ENCODE measurements around the gene TOR1AIP2.

Gene TOR1AIP2

DNA sequence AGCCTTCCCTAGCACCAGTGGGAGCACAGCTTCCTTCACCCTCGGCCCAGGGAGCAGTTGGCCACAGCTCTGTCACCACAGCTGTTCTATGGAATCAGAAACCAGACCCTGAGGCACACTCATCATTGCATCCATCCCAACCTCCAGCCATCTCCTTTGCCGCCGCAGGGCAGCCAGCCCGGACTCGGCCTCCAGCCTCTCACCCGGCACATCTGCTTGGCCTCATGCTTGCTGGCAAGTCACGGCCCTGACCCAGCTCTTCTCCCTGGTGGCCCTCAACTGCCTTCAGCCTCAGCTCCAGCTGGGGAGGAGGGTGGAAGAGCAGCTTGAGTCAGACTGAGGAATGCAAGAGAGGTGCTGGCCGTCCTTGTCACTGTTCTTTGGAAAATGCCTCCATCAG lies 59.8 kb downstream of the TOR1AIP2 start:
- H3F3A ChIP-seq (ENCODE audit: insufficient read depth) = no peaks in the 10 kb centered on the region
- H3K79me2 ChIP-seq (ENCODE audit: insufficient read depth, low read length) = no peaks in the 10 kb centered on the region
- H3K36me3 ChIP-seq (ENCODE audit: low read length) = no peaks in the 10 kb centered on the region
- no peak overlapping the region for H3K4me3 ChIP-seq (ENCODE audit: insufficient read depth, low read length, poor library complexity, severe bottlenecking)
- H3K4me2 ChIP-seq (ENCODE audit: low read depth, low read length, poor library complexity, severe bottlenecking) = no peak overlapping the region
- no peaks in the 10 kb centered on the region for H4K20me1 ChIP-seq (ENCODE audit: low read depth, low read length)
- H3K27me3 ChIP-seq (ENCODE audit: low read length) = no peaks in the 10 kb centered on the region
- no peak overlapping the region for H3K27ac ChIP-seq (ENCODE audit: low read depth, low read length)
- no peaks in the 10 kb centered on the region for H3K9me2 ChIP-seq (replicated peaks; ENCODE audit: insufficient read depth, low read length)
- H3K9ac ChIP-seq (ENCODE audit: low read length) = no peak overlapping the region
- no peak overlapping the region for H2AFZ ChIP-seq (ENCODE audit: low read depth, low read length, severe bottlenecking)
- no peaks in the 10 kb centered on the region for H3K9me3 ChIP-seq (ENCODE audit: insufficient read depth, low read length)
- TF ChIP-seq, protein P1, sequence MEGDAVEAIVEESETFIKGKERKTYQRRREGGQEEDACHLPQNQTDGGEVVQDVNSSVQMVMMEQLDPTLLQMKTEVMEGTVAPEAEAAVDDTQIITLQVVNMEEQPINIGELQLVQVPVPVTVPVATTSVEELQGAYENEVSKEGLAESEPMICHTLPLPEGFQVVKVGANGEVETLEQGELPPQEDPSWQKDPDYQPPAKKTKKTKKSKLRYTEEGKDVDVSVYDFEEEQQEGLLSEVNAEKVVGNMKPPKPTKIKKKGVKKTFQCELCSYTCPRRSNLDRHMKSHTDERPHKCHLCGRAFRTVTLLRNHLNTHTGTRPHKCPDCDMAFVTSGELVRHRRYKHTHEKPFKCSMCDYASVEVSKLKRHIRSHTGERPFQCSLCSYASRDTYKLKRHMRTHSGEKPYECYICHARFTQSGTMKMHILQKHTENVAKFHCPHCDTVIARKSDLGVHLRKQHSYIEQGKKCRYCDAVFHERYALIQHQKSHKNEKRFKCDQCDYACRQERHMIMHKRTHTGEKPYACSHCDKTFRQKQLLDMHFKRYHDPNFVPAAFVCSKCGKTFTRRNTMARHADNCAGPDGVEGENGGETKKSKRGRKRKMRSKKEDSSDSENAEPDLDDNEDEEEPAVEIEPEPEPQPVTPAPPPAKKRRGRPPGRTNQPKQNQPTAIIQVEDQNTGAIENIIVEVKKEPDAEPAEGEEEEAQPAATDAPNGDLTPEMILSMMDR (IDR thresholded peaks at IDR 0.05; ENCODE audit: insufficient read depth, low read length, poor library complexity, severe bottlenecking) = no peak
- TF ChIP-seq EZH2phosphoT487 (conservative IDR thresholded peaks at IDR 0.05; ENCODE audit: low read length) = no peak

GRCh38 chr1:179817056-179817455 lies 60.5 kb downstream of the TOR1AIP2 start:
- Histone ChIP-seq H4K20me1 (ENCODE audit: low read depth, low read length) (no peaks in the 10 kb centered on the region), H3K9me2 (replicated peaks; ENCODE audit: insufficient read depth, low read length) (no peaks in the 10 kb centered on the region), H3K9me3 (ENCODE audit: insufficient read depth, low read length) (no peaks in the 10 kb centered on the region), H2AFZ (ENCODE audit: low read depth, low read length, severe bottlenecking) (no peak overlapping the region), H3K4me3 (ENCODE audit: insufficient read depth, low read length, poor library complexity, severe bottlenecking) (no peak overlapping the region), H3K79me2 (ENCODE audit: insufficient read depth, low read length) (no peaks in the 10 kb centered on the region), H3K36me3 (ENCODE audit: low read length) (no peaks in the 10 kb centered on the region), H3K27ac (ENCODE audit: low read depth, low read length) (no peak overlapping the region), H3K4me2 (ENCODE audit: low read depth, low read length, poor library complexity, severe bottlenecking) (no peak overlapping the region), H3K27me3 (ENCODE audit: low read length) (no peaks in the 10 kb centered on the region), H3K9ac (ENCODE audit: low read length) (no peak overlapping the region), H3F3A (ENCODE audit: insufficient read depth) (no peaks in the 10 kb centered on the region)
- TF ChIP-seq EZH2phosphoT487 (conservative IDR thresholded peaks at IDR 0.05; ENCODE audit: low read length) = no peak
- TF ChIP-seq, protein P1 (IDR thresholded peaks at IDR 0.05; ENCODE audit: insufficient read depth, low read length, poor library complexity, severe bottlenecking) = no peak

DNA sequence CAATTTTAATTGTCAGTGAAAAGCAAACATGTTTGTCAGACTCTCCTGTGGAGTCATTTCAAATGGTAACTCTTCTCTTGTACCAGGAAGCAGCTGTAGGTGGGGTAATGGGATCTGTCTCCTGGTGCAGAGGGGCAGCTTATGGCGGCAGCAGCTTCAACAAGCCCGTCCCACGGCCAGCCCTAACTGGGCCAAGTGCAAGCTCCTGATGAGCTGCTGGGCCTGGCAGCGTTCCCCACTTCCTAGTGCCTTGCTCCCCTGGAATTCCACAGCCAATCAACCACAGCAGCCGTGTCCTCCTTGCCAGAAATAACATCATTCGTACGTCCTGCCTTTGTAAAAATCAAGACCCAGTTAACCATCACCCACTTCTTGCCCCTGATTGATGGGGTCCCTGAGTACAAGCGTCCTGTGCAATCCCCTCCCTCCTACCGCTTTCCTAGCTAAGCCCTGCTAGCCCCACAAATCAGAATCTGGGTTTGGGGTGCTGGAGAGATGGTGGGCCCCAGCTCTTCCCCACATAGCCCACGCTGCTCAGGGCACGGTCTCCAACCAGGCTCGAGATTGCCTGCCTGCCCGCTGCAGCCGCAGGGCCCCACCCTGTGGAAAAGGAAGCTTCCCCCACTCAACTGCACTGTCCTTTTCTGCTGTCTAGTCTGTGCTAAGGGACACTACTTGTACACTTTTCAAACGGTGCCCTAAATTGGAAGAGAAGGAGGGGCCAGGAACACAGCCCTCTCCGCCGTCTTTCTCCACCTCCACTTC lies 61.2 kb downstream of the TOR1AIP2 start:
- Histone ChIP-seq H3K27ac (ENCODE audit: low read depth, low read length) (no peak overlapping the region), H3K4me2 (ENCODE audit: low read depth, low read length, poor library complexity, severe bottlenecking) (no peak overlapping the region), H3K9ac (ENCODE audit: low read length) (no peak overlapping the region), H3K9me2 (replicated peaks; ENCODE audit: insufficient read depth, low read length) (no peaks in the 10 kb centered on the region), H3K9me3 (ENCODE audit: insufficient read depth, low read length) (no peaks in the 10 kb centered on the region), H4K20me1 (ENCODE audit: low read depth, low read length) (no peaks in the 10 kb centered on the region), H2AFZ (ENCODE audit: low read depth, low read length, severe bottlenecking) (no peak overlapping the region), H3F3A (ENCODE audit: insufficient read depth) (no peaks in the 10 kb centered on the region), H3K4me3 (ENCODE audit: insufficient read depth, low read length, poor library complexity, severe bottlenecking) (no peak overlapping the region), H3K27me3 (ENCODE audit: low read length) (no peaks in the 10 kb centered on the region), H3K79me2 (ENCODE audit: insufficient read depth, low read length) (no peaks in the 10 kb centered on the region), H3K36me3 (ENCODE audit: low read length) (no peaks in the 10 kb centered on the region)
- TF ChIP-seq, protein P1 (IDR thresholded peaks at IDR 0.05; ENCODE audit: insufficient read depth, low read length, poor library complexity, severe bottlenecking) = no peak
- no peak for TF ChIP-seq EZH2phosphoT487 (conservative IDR thresholded peaks at IDR 0.05; ENCODE audit: low read length)

Data from SU-DHL-6 (cell line).